Adipose tissue (tissue), 3 donors: ENCODE data around the gene SPRR4. TPM values are rescaled to one million over a fixed set of nuclear protein-coding genes. Genes with fewer than 3 reads are reported as not detected.
"Not testable (repeated sequence)": the region's sequence is repeated elsewhere in the genome, so short reads cannot be mapped to it uniquely, and the experiment has no call there.

Experiments
- H3K27ac ChIP-seq: one replicate; pipeline ENCODE4 v1.5.1; 2013; ENCODE audit warnings: low read depth, low read length
- WGBS, 3 donors: extraction: QIAGEN DNeasy Blood & Tissue Kit; methylation state at CpG; one replicate each; pipeline ENCODE4 v1.1.7; 2013; 5-methylcytosine and 5-hydroxymethylcytosine counted together
- polyA plus RNA-seq, 3 donors: library from polyadenylated mRNA; stranded (reverse); fragments of 200-250 nt; gene quantifications; one replicate each; pipeline ENCODE4 v1.2.3, GENCODE V29; 2013
- donor health status: healthy with polysubstance abuse.
- donor health status: Bipolar disorder and iron deficiency.
- donor health status: healthy.

The SPRR4 gene
- polyA plus RNA-seq, 3 donors: not detected

- H3K27ac ChIP-seq: no peak overlapping the region
- 24 to 38% (median 29%) methylated on average over 5 of the region's 5 CpGs for WGBS, 3 donors
These were observed 26.4 kb downstream of the SPRR4 start for GRCh38 chr1:152996633-152997400.

GRCh38 chr1:152997901-152998300, 27.5 kb downstream of the SPRR4 start:
- H3K27ac ChIP-seq: no peak overlapping the region
- WGBS, 3 donors: 34 to 52% (median 40%) methylated on average over 7 of the region's 7 CpGs

GRCh38 chr1:152998476-152998875, 28.0 kb downstream of the SPRR4 start:
- WGBS, 3 donors: 78 to 93% (median 78%) methylated on average over 4 of the region's 4 CpGs
- no peak overlapping the region for H3K27ac ChIP-seq

- H3K27ac ChIP-seq: no peak overlapping the region
- 75 to 77% (median 76%) methylated on average over 6 of the region's 6 CpGs for WGBS, 3 donors
These were observed 29.4 kb downstream of the SPRR4 start for GRCh38 chr1:152999818-153000217.

GRCh38 chr1:153000294-153000693, 29.8 kb downstream of the SPRR4 start:
- H3K27ac ChIP-seq: no peak overlapping the region
- 96 to 100% (median 100%) methylated on average over 1 of the region's 1 CpG for WGBS, 3 donors

- WGBS, 3 donors: 67 to 77% (median 73%) methylated on average over 2 of the region's 2 CpGs
- no peak within 1 kb of the TSS for H3K27ac ChIP-seq
These were observed 30.9 kb downstream of the SPRR4 start, which contains the start of gene SPRR3 for GRCh38 chr1:153001382-153001781. SPRR3 (plus strand) TSS chr1:153001749; CDS start chr1:153003021, 1,272 bp downstream.

- WGBS, 3 donors: 80 to 88% (median 86%) methylated on average over 8 of the region's 8 CpGs
- not testable (repeated sequence) for H3K27ac ChIP-seq
These were observed 40.8 kb downstream of the SPRR4 start for GRCh38 chr1:153011235-153011758.

GRCh38 chr1:153021829-153022228, 51.4 kb downstream of the SPRR4 start:
- not testable (repeated sequence) for H3K27ac ChIP-seq
- WGBS, 3 donors: 20 to 38% (median 22%) methylated on average over 2 of the region's 2 CpGs

Other genes starting within 250 kb of the SPRR4 start
- gene KPRP, start 212.6 kb upstream of the SPRR4 start, polyA plus RNA-seq: not detected
- not detected for gene LCE1F, start 195.5 kb upstream of the SPRR4 start, polyA plus RNA-seq
- not detected for gene LCE1E, start 184.4 kb upstream of the SPRR4 start, polyA plus RNA-seq
- not detected for gene LCE1D, start 173.9 kb upstream of the SPRR4 start, polyA plus RNA-seq
- gene LCE1C, start 164.0 kb upstream of the SPRR4 start, polyA plus RNA-seq: not detected
- gene LCE1B, start 158.7 kb upstream of the SPRR4 start, polyA plus RNA-seq: not detected
- gene LCE1A, start 143.2 kb upstream of the SPRR4 start, polyA plus RNA-seq: not detected
- not detected for gene LCE6A, start 127.8 kb upstream of the SPRR4 start, polyA plus RNA-seq
- gene LCE7A, start 110.7 kb upstream of the SPRR4 start, polyA plus RNA-seq: not detected
- not detected for gene SMCP, start 92.3 kb upstream of the SPRR4 start, polyA plus RNA-seq
- gene IVL, start 62.1 kb upstream of the SPRR4 start, polyA plus RNA-seq: under 1 TPM in 2 of 3 donors, not detected in 1; 0.06 to 0.40 TPM
- not detected for gene SPRR5, start 23.4 kb upstream of the SPRR4 start, polyA plus RNA-seq
- 1 to 10 TPM in 1 of 3 donors, not detected in 2; 9.5 TPM for gene SPRR1A, start 13.4 kb downstream of the SPRR4 start, polyA plus RNA-seq
- 10 to 100 TPM in 1 of 3 donors, 1 to 10 TPM in 1, under 1 TPM in 1; 0.53 to 20.3 (median 1.2) TPM for gene SPRR3, start 31.1 kb downstream of the SPRR4 start, polyA plus RNA-seq
- gene SPRR1B, start 60.6 kb downstream of the SPRR4 start, polyA plus RNA-seq: 1 to 10 TPM in 1 of 3 donors, not detected in 2; 2.6 TPM
- 1 to 10 TPM in 1 of 3 donors, not detected in 2; 1.3 TPM for gene SPRR2D, start 70.5 kb downstream of the SPRR4 start, polyA plus RNA-seq
- gene SPRR2A, start 86.9 kb downstream of the SPRR4 start, polyA plus RNA-seq: 1 to 10 TPM in 1 of 3 donors, under 1 TPM in 1, not detected in 1; 0.14 to 5.4 TPM
- 1 to 10 TPM in 1 of 3 donors, not detected in 2; 1.1 TPM for gene SPRR2B, start 101.0 kb downstream of the SPRR4 start, polyA plus RNA-seq
- gene SPRR2E, start 123.9 kb downstream of the SPRR4 start, polyA plus RNA-seq: 1 to 10 TPM in 1 of 3 donors, not detected in 2; 2.0 TPM
- 1 to 10 TPM in 1 of 3 donors, under 1 TPM in 1, not detected in 1; 0.90 to 1.1 TPM for gene SPRR2F, start 142.9 kb downstream of the SPRR4 start, polyA plus RNA-seq
- not detected for gene SPRR2G, start 180.2 kb downstream of the SPRR4 start, polyA plus RNA-seq
- not detected for gene LELP1, start 232.8 kb downstream of the SPRR4 start, polyA plus RNA-seq
- 1 to 10 TPM in 1 of 3 donors, not detected in 2; 1.0 TPM for gene PRR9, start 246.9 kb downstream of the SPRR4 start, polyA plus RNA-seq